SK-N-SH (cell line): ENCODE results near the gene RPP30.
"Not testable (repeated sequence)": the region's sequence is repeated elsewhere in the genome, so short reads cannot be mapped to it uniquely, and the experiment has no call there.

ENCODE experiments used
- GABPA ChIP-seq: IDR thresholded peaks from 2 replicates; pipeline ENCODE4 v1.4.0; 2012; ENCODE audit warnings: low read depth, mild to moderate bottlenecking
- MEF2A ChIP-seq: IDR thresholded peaks from 2 replicates; pipeline ENCODE4 v1.4.0; 2012; ENCODE audit warnings: low read depth, borderline replicate concordance
- MXI1 ChIP-seq: IDR thresholded peaks from 2 replicates; pipeline ENCODE4 v1.6.1; 2012; ENCODE audit warnings: mild to moderate bottlenecking, low read depth, low read length, improper control_type of control experiment
- POLR2AphosphoS5 ChIP-seq: IDR thresholded peaks from 2 replicates; pipeline ENCODE4 v1.6.1; 2012; ENCODE audit warnings: low read depth, low read length
- RFX5 ChIP-seq: IDR thresholded peaks from 2 replicates; pipeline ENCODE4 v1.6.1; 2012; ENCODE audit warnings: mild to moderate bottlenecking, improper control_type of control experiment, low read length
- TF ChIP-seq, protein P1 (sequence below): fragments of 200-600 bp; sonication (generic); IDR thresholded peaks from 2 replicates; pipeline ENCODE4 v1.6.1; 2017; ENCODE audit warnings: antibody characterized with exemption, mild to moderate bottlenecking, moderate library complexity
- TF ChIP-seq, protein P2 (sequence below): IDR thresholded peaks from 2 replicates; pipeline ENCODE4 v1.6.1; 2012; ENCODE audit warnings: mild to moderate bottlenecking, low read depth, low read length, moderate library complexity
- TF ChIP-seq, protein P3 (sequence below): IDR thresholded peaks from 2 replicates; pipeline ENCODE4 v1.4.0; 2012; ENCODE audit warnings: low read depth, borderline replicate concordance
- TF ChIP-seq, protein P4 (sequence below): IDR thresholded peaks from 2 replicates; pipeline ENCODE4 v1.4.0; 2012; ENCODE audit warnings: low read depth

- TF ChIP-seq, protein P1, sequence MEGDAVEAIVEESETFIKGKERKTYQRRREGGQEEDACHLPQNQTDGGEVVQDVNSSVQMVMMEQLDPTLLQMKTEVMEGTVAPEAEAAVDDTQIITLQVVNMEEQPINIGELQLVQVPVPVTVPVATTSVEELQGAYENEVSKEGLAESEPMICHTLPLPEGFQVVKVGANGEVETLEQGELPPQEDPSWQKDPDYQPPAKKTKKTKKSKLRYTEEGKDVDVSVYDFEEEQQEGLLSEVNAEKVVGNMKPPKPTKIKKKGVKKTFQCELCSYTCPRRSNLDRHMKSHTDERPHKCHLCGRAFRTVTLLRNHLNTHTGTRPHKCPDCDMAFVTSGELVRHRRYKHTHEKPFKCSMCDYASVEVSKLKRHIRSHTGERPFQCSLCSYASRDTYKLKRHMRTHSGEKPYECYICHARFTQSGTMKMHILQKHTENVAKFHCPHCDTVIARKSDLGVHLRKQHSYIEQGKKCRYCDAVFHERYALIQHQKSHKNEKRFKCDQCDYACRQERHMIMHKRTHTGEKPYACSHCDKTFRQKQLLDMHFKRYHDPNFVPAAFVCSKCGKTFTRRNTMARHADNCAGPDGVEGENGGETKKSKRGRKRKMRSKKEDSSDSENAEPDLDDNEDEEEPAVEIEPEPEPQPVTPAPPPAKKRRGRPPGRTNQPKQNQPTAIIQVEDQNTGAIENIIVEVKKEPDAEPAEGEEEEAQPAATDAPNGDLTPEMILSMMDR, result peak; percentile 83
- not testable (repeated sequence) for TF ChIP-seq GABPA, MXI1, RFX5, POLR2AphosphoS5, MEF2A
- TF ChIP-seq, protein P2, sequence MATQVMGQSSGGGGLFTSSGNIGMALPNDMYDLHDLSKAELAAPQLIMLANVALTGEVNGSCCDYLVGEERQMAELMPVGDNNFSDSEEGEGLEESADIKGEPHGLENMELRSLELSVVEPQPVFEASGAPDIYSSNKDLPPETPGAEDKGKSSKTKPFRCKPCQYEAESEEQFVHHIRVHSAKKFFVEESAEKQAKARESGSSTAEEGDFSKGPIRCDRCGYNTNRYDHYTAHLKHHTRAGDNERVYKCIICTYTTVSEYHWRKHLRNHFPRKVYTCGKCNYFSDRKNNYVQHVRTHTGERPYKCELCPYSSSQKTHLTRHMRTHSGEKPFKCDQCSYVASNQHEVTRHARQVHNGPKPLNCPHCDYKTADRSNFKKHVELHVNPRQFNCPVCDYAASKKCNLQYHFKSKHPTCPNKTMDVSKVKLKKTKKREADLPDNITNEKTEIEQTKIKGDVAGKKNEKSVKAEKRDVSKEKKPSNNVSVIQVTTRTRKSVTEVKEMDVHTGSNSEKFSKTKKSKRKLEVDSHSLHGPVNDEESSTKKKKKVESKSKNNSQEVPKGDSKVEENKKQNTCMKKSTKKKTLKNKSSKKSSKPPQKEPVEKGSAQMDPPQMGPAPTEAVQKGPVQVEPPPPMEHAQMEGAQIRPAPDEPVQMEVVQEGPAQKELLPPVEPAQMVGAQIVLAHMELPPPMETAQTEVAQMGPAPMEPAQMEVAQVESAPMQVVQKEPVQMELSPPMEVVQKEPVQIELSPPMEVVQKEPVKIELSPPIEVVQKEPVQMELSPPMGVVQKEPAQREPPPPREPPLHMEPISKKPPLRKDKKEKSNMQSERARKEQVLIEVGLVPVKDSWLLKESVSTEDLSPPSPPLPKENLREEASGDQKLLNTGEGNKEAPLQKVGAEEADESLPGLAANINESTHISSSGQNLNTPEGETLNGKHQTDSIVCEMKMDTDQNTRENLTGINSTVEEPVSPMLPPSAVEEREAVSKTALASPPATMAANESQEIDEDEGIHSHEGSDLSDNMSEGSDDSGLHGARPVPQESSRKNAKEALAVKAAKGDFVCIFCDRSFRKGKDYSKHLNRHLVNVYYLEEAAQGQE, result not testable (repeated sequence)
- TF ChIP-seq, protein P3, sequence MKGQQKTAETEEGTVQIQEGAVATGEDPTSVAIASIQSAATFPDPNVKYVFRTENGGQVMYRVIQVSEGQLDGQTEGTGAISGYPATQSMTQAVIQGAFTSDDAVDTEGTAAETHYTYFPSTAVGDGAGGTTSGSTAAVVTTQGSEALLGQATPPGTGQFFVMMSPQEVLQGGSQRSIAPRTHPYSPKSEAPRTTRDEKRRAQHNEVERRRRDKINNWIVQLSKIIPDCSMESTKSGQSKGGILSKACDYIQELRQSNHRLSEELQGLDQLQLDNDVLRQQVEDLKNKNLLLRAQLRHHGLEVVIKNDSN, result not testable (repeated sequence)
- TF ChIP-seq, protein P4, sequence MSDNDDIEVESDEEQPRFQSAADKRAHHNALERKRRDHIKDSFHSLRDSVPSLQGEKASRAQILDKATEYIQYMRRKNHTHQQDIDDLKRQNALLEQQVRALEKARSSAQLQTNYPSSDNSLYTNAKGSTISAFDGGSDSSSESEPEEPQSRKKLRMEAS, result not testable (repeated sequence)
These were observed 8.4 kb downstream of the RPP30 start for GRCh38 chr10:90880059-90880719.
